ENCODE data around the gene RNF213.

Gene RNF213

DNA sequence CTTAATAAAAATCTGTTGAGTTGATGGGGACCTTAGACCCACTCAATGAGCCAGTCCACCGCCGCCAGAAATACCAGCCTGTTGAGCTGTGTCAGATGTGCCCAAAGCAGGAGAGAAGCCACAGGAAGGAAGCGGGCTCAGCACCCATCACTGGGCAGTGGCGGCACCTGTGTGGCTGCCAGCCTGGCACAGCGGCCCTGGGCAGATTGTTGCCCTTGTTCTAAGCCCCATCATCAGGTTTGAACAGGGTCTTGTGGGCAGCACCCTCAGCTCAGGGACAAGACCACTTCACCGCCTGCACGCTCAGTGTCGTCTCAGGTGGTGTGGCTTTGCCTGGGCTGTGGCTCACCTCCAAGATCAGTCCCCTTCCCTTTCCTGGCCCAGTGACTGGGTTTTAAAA is 163.6 kb downstream of the RNF213 start:
- TF ChIP-seq, protein P1, sequence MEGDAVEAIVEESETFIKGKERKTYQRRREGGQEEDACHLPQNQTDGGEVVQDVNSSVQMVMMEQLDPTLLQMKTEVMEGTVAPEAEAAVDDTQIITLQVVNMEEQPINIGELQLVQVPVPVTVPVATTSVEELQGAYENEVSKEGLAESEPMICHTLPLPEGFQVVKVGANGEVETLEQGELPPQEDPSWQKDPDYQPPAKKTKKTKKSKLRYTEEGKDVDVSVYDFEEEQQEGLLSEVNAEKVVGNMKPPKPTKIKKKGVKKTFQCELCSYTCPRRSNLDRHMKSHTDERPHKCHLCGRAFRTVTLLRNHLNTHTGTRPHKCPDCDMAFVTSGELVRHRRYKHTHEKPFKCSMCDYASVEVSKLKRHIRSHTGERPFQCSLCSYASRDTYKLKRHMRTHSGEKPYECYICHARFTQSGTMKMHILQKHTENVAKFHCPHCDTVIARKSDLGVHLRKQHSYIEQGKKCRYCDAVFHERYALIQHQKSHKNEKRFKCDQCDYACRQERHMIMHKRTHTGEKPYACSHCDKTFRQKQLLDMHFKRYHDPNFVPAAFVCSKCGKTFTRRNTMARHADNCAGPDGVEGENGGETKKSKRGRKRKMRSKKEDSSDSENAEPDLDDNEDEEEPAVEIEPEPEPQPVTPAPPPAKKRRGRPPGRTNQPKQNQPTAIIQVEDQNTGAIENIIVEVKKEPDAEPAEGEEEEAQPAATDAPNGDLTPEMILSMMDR (conservative IDR thresholded peaks at IDR 0.05; ENCODE audit: control insufficient read depth, insufficient read depth, low read depth, low read length), result no peak
- DNase-seq (ENCODE audit: low read depth), result no peak
- H3K4me3 ChIP-seq (ENCODE audit: control insufficient read depth, low read depth, low read length), result no peak overlapping the region

DNA sequence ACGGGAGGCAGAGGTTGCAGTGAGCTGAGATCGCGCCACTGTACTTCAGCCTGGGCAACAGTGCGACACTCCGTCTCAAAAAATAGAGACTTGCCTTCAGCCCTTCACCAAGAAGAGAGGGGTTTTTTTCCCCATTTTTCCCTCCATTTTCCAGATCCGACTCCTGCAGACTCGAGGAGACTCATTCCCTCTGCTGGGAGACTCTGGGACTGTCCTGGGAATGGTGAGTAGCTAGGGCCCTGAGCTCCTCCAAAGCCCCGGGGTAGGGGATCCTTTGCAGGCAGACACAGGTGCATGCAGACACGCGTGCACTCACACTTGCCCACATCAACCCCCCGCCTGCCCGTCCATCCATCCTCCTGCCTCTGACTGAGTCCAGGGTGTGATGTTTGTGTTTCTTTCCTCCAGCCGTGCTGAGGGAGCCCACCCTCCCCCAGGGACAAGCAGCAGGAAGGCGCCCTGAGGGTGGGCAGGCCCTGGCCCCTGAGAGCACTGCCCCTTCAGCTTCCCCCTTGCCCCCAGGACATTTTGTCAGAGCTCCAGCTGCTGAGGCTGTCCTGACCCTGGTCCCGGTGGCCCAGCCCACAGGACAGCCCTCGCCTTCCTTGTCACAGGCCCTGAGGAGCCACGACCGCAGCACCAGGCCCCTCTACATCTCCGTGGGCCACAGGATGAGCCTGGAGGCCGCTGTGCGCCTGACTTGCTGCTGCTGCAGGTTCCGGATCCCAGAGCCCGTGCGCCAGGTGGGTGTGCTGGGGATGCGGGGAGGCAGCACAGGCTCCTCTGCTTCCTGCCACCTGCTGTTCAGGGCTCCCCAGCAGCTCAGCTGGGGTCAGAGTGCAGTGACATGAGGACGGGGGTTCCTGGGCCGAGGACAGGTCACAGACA is 164.5 kb downstream of the RNF213 start:
- TF ChIP-seq, protein P1 (conservative IDR thresholded peaks at IDR 0.05; ENCODE audit: control insufficient read depth, insufficient read depth, low read depth, low read length), result no peak
- no peak for DNase-seq (ENCODE audit: low read depth)
- H3K4me3 ChIP-seq (ENCODE audit: control insufficient read depth, low read depth, low read length), result no peak overlapping the region

DNA sequence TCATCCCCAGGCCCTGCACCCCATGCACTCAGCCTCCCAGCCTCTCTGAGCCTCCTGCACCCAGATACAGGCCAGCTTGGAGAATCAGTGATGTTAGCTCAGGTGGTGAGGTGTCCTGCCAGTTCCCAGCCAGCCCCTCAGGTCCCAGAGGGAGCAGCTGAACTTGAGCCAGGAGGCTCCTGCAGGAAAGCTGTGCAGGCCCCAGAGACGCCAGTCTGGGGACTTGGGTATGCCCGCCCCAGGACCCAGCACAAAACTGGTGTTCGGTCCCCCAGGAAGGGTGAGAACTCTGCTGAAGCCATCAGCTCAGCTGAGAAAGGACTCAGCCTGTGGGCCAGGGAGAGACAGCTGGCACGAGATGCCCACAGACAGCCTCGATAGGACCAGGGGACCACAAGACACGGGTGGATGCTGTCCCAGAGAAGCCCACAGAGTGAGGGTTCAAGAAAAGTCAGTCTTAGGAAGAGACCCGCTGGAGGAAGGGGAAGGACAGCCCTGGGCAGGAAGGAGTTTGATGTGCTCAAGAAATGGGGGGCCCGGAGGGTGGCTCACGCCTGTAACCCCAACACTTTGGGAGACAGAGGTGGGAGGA is 165.3 kb downstream of the RNF213 start:
- TF ChIP-seq, protein P1 (conservative IDR thresholded peaks at IDR 0.05; ENCODE audit: control insufficient read depth, insufficient read depth, low read depth, low read length), result no peak
- no peak for DNase-seq (ENCODE audit: low read depth)
- no peak overlapping the region for H3K4me3 ChIP-seq (ENCODE audit: control insufficient read depth, low read depth, low read length)

DNA sequence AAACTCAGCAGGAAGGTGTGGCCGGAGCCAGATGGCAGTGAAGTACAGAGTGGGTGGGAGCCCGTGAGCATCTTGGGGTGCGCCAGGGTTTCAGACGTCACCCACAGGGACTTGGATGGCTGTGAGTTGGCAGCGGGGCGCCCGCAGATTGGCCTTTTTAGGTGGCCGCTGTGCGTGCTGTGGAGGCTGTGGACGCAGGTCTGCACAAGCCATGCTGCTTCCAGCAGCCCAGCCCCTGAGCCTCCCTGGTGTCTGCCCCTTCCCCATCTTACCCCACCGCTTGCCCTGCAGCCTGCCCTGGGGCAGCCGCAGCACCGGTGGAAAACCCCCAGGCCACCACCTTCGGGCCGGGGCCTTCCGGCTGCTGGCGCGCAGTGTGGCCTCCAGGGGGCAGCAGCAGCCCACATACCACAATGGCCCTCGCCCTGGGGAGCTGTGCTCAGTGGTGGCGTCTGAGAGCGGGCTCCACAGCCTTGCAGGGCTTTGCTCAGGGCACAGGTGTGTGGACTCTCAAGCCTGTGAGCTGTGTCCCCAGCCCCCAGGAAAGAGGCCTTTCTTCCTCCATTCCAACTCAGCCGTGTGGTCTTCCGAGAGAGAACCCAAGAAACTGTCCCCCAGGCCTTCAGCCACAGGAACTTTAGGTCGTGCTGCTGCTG is 166.1 kb downstream of the RNF213 start:
- no peak overlapping the region for H3K4me3 ChIP-seq (ENCODE audit: control insufficient read depth, low read depth, low read length)
- peak; percentile 44 for DNase-seq (ENCODE audit: low read depth)
- TF ChIP-seq, protein P1 (conservative IDR thresholded peaks at IDR 0.05; ENCODE audit: control insufficient read depth, insufficient read depth, low read depth, low read length), result peak; percentile 72

DNA sequence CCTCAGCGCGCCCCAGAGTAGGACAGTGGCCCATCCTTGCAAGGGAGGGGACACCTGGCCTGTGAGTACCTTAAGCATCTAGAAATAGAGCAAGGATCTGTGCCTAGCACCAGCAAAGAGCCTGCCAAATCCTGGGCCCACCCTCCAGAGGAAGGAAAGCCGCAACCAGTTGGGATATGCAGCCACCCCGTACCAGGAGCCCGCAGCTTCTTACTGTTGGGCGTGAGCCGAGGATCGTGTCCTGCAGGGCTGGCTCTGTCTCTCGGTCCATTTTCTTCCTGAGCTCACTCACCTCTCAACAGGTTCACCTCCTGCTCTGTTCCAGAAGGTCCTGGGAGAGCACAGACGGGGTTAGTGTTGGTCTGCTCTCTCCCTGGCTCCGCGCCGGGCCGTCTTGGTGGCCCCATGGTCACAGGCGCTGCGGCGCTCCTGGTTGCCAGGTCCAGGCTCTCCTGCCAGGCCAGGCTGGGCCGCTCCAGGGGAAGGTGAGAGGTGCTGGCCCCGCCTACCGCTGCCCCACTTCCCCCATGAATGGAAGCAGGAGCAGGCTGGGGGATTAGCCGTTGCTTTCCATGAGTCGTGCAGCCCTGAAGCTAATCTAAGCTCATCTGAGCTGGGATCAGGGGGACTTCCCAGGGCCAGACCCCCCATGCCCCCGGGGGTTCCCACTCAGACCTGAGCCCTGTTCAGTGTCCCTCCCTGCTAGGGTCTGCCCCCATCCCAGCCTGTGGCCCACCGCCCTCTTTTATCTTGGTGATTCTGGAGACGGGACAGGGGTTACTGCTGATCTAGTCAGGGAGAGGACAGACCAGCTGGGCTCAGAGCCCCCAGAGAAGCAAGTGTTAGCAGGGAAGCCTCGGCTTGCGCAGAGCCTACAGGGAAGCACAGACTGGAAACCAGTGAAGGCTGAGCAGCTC is 167.0 kb downstream of the RNF213 start:
- TF ChIP-seq, protein P1 (conservative IDR thresholded peaks at IDR 0.05; ENCODE audit: control insufficient read depth, insufficient read depth, low read depth, low read length), result no peak
- no peak for DNase-seq (ENCODE audit: low read depth)
- no peak overlapping the region for H3K4me3 ChIP-seq (ENCODE audit: control insufficient read depth, low read depth, low read length)

DNA sequence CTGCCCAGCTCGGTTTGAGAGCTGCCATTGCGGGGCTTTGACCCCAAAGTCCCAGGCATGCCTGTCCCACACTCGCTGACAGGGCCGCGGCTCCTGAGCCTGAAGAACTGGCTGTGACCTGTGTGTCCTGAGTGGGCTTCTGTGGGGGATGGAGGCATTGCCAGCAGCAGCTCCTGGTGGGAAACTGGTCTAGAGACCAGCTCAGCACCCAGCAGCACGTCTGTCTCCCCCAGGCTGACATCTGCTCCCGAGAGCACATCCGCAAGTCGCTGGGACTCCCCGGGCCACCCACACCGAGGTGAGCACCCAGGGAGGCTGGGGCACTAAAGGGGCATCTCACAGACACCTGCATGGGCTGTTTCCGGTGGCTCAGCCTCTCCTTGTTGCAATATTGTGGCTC is 167.7 kb downstream of the RNF213 start:
- no peak overlapping the region for H3K4me3 ChIP-seq (ENCODE audit: control insufficient read depth, low read depth, low read length)
- DNase-seq (ENCODE audit: low read depth), result no peak
- TF ChIP-seq, protein P1 (conservative IDR thresholded peaks at IDR 0.05; ENCODE audit: control insufficient read depth, insufficient read depth, low read depth, low read length), result no peak
